ENCODE measurements around the gene TOLLIP.

TOLLIP gene

DNA sequence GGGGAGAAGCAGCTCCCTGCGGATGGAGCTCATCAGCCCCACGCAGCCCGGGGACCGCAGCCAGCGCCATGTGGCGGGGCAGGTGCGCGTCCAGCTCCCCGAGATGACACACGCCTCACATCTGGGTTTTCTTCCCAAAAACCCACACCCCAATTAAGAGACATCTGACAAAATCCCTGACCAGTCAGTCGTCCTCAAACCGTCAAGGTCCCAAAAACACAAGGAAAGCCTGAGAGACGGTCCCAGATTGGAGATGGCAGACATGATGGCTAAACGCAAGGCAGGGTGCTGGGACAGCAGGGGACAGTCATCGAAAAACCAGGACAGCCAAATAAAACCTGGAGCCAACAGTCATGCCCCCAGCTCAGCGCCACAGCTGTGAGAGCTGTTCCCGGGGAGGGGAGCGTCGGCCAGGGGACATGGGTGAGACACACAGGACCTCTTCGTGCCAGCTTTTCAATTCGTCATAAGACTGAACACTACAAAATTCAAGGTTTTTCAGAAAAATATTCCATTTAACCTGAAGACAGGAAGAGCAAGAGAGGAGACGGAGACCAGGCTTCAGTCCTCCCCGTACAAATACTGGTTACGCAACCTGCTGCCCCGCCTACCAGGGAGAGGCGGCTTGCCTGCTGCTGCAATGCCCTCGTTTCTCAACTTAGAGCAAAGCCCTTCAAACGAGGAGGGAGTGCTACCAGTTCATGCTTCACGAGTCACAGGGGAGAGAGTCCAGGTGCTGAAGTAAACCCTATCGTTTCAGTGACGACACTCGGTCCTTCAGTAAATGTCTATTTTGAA lies 10.5 kb downstream of the TOLLIP start:
- peak; percentile 10 for DNase-seq (ENCODE audit: low read depth)

DNA sequence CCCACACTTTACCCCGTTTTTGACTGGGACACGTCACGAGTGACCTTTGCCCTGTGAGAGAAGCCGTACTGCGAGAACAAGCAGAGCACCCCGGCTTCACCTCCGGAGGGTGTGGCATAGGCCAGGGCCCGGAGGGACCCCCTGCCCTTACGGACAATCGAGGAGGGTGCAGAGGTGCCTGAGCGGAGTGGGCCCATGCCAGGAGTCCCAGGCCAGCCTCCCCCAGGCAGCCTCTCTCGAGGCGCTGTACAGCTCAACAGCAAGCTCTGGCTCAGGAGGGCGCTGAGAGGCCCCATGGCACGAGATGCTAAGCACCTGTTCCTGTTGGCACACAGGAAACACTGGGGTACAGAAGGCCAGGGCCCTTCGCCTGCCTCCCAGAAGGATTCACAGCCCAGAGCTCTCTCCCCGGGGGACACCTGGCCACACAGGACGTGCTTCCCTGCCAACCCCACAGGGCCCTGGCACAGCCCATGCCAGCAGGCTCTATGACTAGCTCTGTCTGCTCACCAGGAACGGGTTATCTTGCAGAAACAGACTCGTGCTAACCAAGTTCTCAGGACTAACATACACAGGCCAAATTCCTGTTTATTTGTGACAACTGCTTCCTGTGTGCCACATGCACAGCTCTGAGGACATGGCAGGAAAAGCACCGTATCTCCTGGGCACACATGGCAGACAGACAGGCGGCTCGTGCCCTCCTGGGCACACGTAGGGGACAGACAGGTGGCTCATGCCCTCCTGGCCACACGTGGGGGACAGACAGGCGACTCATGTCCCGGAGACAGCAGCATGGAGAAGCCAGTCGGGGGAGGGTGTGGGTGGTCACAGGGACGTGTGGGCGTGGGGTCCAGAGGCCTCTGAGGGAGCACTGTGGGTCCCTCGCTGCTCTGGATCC lies 11.6 kb downstream of the TOLLIP start:
- DNase-seq (ENCODE audit: low read depth), result no peak

GRCh38 chr11:1297011-1297575 lies 12.3 kb downstream of the TOLLIP start:
- no peak for DNase-seq (ENCODE audit: low read depth)

GRCh38 chr11:1296287-1296686 lies 13.1 kb downstream of the TOLLIP start:
- DNase-seq (ENCODE audit: low read depth), result no peak

- DNase-seq (ENCODE audit: low read depth), result no peak
Observed at GRCh38 chr11:1295591-1295990, 13.8 kb downstream of the TOLLIP start.

DNA sequence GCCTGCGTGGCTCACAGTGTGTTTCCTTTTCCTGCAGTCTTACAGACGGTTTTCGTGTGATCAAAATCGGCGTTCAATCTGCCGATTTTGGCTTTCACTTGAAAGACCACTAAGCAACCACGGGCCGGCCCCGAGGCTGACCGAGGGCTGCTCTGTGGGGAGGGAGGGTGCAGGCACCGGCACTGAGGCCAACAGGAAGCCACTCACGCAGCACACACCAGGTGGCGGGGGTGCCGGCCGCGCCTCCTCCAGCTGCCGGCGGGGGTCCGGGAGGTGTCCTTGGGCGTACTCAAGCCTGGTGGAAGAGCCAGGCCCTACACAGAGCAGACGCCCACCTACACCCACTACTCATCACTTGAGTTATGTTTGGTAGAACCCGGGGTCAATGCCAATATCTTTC lies 14.3 kb downstream of the TOLLIP start:
- no peak for DNase-seq (ENCODE audit: low read depth)

- DNase-seq (ENCODE audit: low read depth), result no peak
Observed at GRCh38 chr11:1293619-1294015, 15.8 kb downstream of the TOLLIP start.

- no peak for DNase-seq (ENCODE audit: low read depth)
Observed at GRCh38 chr11:1292644-1293618, 16.5 kb downstream of the TOLLIP start.

DNA sequence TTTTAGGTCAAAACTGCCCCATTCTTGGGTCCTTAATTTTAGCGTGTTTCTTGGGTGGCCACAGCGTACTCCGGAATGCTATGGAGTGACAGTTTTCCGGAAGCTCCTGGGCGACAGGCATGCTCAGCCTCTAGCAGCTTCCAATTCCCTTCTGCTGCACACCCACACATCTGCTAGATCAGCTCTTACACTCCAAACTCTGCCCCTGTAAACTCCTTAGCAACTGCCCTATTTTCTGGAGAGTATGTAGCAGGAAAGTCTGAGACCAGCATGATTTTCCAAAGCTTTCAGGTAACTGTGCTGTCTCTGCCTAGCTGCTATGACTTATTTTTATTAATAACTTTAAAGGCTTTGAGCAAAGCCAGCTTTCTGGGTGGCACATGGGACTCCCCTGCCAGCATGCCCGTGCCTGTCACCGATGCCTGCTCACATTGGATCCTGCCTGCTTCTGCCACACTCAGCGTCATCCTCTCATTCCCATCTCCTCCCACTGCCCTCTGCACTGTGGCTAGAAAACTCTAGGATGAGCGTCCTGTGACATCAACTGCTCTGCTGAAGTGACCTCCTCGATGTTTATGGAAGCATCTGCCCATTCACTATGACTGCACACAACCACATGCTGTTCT lies 17.3 kb downstream of the TOLLIP start:
- no peak for DNase-seq (ENCODE audit: low read depth)

GRCh38 chr11:1291295-1292017 lies 18.0 kb downstream of the TOLLIP start:
- DNase-seq (ENCODE audit: low read depth), result no peak

- no peak for DNase-seq (ENCODE audit: low read depth)
Observed at GRCh38 chr11:1290052-1291040, 19.1 kb downstream of the TOLLIP start.

DNA sequence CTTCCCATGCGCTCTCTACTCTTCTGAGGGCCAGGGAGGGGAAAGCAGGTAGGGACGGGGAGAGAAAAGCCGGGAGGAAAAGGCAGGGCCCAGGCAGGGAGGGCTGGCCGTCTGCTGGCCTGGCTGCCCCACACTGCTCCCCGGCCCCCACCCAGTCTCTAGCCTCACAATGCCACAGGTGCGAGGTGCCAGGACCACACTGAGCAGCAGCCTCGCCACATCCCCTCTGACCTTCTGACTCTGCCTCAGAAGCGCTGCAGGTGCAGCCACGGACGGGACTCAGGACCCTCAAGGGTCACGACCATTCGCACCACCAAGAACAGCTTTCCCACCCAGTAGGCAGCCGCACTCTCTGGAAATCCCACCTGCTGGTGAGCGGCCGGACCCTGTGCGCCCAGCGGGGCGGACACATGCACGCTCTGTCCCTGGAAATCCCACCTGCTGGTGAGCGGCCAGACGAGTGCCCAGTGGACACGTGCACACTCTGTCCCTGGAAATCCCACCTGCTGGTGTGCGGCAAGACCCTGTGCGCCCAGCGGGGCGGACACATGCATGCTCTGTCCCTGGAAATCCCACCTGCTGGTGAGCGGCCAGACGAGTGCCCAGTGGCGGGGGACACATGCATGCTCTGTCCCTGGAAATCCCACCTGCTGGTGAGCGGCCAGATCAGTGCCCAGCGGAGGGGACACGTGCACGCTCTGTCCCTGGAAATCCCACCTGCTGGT lies 20.1 kb downstream of the TOLLIP start:
- no peak for DNase-seq (ENCODE audit: low read depth)

DNA sequence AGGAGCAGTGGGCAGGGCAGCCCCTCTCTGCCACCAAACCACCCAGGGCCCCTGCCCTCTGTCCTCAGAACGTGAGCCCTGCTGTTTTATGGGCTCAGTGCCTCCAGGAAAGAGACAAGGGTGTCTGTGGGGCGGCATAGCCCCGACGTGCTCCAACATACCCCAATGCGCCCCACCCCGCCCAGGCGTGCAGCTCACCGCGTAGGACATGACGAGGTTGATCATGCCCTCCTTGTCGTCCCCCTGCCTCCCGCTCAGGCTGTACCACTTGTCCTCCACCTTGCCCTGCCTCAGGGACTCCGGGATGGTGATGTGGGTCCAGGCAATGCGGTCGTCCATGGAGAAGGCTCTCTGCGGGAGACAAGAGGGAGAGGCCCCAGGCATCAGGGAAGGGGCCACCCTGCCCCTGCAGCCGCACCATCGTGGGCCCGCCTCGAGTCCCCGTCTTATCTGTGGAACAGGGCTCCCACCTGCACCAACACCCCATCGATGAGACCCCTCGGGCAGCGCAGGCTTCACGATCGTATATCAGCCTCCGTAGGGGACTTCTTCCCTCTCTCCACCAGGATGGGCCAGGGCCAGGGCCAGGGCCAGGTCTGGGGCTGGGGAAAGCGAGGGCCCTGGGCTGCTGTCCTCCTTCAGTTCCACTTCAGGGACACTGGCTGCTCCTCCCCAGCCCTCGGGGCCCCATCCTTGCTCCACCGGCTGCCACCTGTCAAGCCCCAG lies 20.8 kb downstream of the TOLLIP start:
- no peak for DNase-seq (ENCODE audit: low read depth)

DNA sequence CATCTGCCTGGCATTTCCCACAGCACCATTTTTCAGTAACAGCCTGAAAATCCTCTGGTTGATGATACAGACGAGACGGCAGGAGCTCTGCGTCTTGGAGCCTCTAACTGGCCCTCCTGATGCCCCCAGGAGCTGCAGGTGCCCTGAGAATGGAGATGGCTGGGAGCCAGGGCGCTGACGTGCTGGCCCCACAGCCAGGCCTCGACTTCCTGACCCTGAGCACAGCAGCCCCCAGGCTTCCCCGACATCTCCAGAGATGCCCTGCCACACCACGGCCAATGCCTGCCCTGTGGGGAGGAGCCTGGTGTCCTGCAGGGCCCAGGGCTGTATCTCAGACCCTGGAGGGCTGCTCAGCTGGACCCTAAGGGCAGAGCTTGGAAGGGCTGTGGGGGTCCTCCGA lies 21.5 kb downstream of the TOLLIP start:
- no peak for DNase-seq (ENCODE audit: low read depth)

DNA sequence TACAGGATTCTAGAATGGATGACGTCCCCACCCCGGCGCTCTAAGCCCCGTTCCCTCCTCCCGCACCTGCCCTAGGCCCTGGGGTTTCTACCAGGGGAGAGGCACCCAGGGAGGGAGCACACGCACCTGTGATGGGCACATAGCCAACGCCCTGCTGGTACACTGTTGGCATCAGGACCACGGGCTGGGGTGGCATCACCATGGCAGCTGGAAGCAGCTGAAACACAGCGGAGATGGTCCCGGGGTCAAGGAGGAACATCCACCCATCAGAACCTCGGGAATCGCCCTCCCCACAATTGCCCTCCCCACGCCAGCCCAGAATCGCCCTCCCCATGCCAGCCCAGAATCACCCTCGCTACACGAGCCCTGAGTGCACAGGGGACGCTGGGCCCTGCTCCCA lies 23.6 kb downstream of the TOLLIP start:
- DNase-seq (ENCODE audit: low read depth), result no peak

DNA sequence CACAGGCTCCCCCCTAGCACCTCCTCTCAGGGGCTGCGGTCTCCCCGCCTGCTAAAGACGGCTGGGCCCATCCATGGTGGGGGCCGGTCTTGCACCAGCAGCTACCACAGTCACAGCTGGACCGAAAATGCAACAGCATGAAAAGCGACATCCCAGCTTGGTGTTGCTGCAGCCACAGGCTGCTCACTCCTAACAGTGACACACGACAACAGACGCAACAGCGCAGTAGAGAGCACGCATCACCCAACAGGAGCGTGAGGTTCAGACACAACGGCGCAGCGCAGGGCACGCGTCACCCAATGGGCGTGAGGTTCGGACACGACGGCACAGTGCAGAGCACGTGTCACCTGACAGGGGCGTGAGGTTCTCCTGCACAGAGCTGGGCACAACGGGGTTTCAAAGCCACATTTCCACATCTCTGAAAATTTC lies 24.1 kb downstream of the TOLLIP start:
- DNase-seq (ENCODE audit: low read depth), result no peak

DNA sequence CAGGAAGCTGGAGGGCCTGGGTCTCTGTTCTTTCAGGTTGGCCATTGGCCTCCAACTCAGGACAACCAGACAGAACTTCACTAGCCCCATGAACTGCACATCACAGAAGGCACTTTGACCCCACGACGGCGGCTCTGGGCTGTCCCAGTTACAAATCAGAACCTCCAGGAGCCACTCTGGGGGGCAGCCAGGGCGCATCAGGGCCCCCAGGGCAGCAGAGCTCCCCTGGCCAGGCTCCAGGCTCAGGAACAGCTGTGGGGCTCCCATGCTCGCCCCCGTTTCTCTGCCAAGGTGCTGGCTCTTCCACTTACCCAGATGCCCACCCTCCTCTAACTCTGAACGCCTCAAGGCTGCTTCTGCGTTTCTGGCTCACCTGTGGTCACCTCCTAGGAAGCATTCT lies 25.5 kb downstream of the TOLLIP start:
- DNase-seq (ENCODE audit: low read depth), result no peak

- DNase-seq (ENCODE audit: low read depth), result no peak
Observed at GRCh38 chr11:1283091-1283511, 26.3 kb downstream of the TOLLIP start.
